Left renal cortex interstitium (tissue), 4 donors: ENCODE data around the gene GPR15. TPM values are rescaled to one million over a fixed set of nuclear protein-coding genes. Genes with fewer than 3 reads are reported as not detected.

Source experiments
- DNase-seq, 4 donors: peaks; one replicate each; pipeline ENCODE4 v3.0.0-alpha.2; 2013; ENCODE audit warnings: low read depth in 4 of 4, low spot score in 2 of 4, missing footprints in 1 of 4
- polyA plus RNA-seq, 4 donors: library from polyadenylated mRNA; unstranded; fragments of 120-200 nt; gene quantifications; one replicate each; pipeline ENCODE4 v1.2.1, GENCODE V29; 2013; ENCODE audit not compliant: insufficient read length in 4 of 4

The GPR15 gene
- not detected for polyA plus RNA-seq

- no peak for DNase-seq
Measured at GRCh38 chr3:98531622-98532274, at the start of gene GPR15. Gene GPR15 (plus strand): TSS chr3:98531978. CDS start chr3:98532034, 56 bp downstream.

- no peak for DNase-seq
Measured at GRCh38 chr3:98482717-98483482, 48.9 kb upstream of the GPR15 start.

GRCh38 chr3:98483626-98484025, 48.2 kb upstream of the GPR15 start:
- DNase-seq, result no peak

- DNase-seq, result no peak
Measured at GRCh38 chr3:98497381-98497780, 34.4 kb upstream of the GPR15 start, which contains the start of gene OR5K2. Gene OR5K2 (plus strand): TSS chr3:98497681. CDS start chr3:98497681, 0 bp downstream.

DNA sequence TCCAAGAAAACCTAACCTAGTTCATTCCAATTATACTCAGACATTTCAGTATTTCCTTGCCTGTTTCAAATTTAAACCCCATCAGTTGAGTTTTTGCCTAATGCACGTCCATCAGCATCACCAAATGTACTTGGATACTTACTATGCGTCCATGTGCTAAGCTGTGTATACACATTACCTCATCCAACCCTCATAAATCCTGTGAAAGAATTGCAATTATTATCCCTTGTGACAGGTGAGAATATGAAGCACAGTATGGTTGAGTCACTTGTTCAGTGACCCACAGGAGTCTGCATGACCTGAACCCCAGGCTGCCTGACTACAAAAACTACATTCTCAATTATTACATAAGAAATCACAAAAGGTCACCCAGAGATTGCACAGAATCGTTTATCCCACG, 31.8 kb upstream of the GPR15 start:
- no peak for DNase-seq

- no peak for DNase-seq
Measured at GRCh38 chr3:98501270-98501669, 30.5 kb upstream of the GPR15 start.

- no peak for DNase-seq
Measured at GRCh38 chr3:98501863-98502576, 29.8 kb upstream of the GPR15 start.

- no peak for DNase-seq
Measured at GRCh38 chr3:98504539-98504938, 27.2 kb upstream of the GPR15 start.

GRCh38 chr3:98508582-98508981, 23.2 kb upstream of the GPR15 start:
- DNase-seq, result no peak

DNA sequence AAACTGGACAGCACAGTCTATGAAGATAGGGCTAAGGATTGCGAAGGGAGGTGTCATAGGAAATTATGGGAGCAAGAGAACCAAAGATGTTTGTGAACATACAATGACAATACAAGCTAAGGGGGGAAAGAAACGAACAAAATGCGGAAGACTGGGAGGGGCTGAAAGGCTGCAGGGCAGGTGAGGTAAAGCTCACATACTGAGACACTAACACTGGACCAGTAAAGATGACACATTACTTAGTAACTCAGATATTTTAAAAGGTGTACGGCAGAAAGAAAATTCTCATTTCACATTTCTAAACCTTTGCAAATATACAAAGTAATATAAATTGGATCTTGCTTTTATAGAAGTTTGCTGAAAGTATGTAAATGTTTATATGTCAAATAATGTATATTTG, 19.2 kb upstream of the GPR15 start:
- no peak for DNase-seq

GRCh38 chr3:98513091-98513511, 18.7 kb upstream of the GPR15 start:
- no peak for DNase-seq

DNA sequence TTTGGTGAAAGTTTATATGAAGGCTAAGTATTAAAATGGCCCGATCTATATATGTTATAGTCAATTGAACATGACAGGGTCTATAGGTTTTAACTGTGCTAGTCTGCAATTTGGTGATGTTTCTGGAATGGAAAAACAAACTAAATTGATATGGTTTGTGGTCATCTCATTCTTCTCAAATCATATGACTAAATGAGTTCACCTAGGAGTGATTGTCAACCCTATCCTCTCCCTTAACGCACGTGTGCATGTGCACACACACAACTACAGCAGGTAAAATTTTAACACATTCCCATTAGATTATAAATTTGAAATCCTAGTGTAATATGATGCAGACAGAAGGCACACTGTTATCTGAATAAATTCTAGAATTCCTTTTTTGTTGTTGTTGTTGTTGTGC, 18.0 kb upstream of the GPR15 start:
- DNase-seq, result no peak

GRCh38 chr3:98514948-98515347, 16.8 kb upstream of the GPR15 start:
- DNase-seq, result no peak

- no peak for DNase-seq
Measured at GRCh38 chr3:98518816-98519215, 13.0 kb upstream of the GPR15 start.

DNA sequence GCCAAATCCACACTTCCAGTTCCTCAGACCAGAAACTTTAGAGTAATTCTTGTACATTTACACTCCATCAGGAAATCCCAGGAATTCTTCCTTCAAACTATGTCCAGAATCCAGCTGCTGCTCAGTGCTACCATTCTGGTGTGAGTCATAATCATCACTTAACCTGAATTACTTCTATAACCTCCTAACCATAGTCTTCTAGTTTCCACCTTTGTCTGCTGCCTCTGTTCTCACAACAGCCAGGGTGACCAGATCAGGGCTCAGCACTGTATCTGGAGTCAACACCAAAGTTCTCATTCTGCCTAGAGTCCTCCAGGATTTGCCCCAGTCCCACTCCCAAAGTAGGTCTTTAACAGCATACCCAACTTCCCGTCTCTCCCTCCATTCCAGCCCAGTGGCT, 12.4 kb upstream of the GPR15 start:
- no peak for DNase-seq

DNA sequence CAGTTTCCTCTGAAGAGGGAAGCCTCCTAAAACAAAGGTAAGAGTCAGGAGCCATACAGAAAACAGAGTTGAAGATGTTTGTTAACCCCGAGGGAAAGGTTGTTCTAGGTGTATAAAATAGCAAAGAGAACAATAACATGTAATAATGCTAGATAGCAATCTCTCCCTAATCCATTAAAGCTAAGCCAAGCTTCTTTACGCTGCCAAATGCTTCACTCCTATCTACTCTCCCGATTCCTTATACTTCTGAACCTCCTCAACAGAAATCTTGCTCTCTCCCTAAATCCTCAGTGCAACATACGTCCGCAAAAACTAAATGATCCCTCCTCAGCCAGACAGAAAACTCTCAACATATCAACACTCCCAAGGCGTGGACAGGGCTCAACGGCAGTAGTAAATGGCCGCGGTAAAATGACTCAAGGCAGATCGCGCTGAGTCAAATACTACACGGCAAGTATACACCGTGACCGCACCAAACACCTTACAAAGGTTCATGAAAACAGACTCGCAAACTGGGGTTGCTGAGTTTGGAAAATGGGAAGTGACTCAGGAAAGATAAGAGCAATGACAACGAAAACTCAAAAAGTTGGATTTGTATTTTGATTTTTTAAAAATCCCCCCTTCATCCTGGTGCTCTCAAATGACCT, 9.8 kb upstream of the GPR15 start:
- DNase-seq, result peak in 3 of 4 donors; percentile 41 to 75 (median 53)

GRCh38 chr3:98522544-98523281, 9.1 kb upstream of the GPR15 start, which contains the start of gene CLDND1:
Gene CLDND1 (minus strand): TSS chr3:98522902. CDS start chr3:98521424, 1,478 bp downstream.
- DNase-seq, result peak; percentile 81 to 95 (median 89)

- DNase-seq, result no peak
Measured at GRCh38 chr3:98525494-98525893, 6.3 kb upstream of the GPR15 start.

DNA sequence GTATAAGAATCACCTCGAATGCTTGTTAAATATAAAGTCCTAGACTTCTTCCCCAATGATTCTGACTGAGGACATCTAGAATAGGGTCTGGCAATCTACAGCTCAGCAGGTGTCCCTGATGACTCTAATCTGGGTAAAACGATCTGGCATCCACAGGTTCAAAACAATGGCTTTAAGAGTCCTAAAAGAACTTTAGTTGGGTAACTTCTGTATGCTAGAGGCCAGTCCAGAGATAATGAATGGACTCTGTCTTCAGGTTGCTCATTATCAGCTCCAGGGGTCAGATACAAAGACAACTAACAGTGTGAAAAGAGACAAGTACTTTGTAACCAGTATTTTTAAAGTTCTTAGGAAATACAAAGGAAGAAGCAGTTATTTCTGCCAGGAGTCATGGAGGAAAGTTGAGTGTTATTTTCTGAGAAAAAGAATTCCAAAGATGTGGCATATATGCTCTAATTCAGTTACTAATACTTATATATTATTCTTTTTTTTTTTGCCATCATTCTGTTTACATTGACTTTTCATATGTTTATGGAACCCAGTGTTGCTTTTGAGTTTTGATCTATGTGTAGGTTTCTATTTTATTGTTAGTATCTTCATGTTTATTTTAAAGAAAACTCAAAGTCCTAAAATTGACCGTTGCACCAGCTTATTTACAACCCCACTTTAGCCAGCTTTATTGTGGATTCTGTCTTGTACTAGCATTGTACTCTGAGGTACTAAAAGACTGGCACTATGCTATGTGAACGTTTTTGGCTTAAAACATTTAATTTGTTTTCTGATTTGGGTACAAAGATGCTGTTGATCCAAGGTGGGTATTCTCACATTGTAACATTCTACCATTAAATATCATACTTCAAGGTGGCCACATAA, 3.1 kb upstream of the GPR15 start:
- DNase-seq, result no peak
